PC-3 (cell line): ENCODE results near the gene YTHDF1. TPM values are rescaled to one million over a fixed set of nuclear protein-coding genes. Genes with fewer than 3 reads are reported as not detected.

Source experiments
- ATAC-seq: fragments of 200-7000 bp; cut with Tn5 transposase; 2 replicates; pipeline ENCODE4 v1.9.1; 2020; ENCODE audit warnings: mild to moderate bottlenecking, moderate library complexity
- BruUV-seq: library from RNA; stranded (reverse); fragments of 400-500 nt; replicated peaks from 2 replicates; lab custom pipeline; 2021; lab: Mats Ljungman, UMichigan
- CTCF ChIA-PET: fragments of 300-600 bp; sonication (Branson Sonifier 250); formaldehyde crosslinking; loops from one replicate; lab custom pipeline; 2022; ENCODE audit warnings: antibody characterized with exemption; lab: Charles Lee
- POLR2A ChIA-PET: fragments of 300-600 bp; sonication (Branson Sonifier 250); formaldehyde crosslinking; loops from one replicate; lab custom pipeline; 2022; ENCODE audit warnings: antibody characterized with exemption; ENCODE audit not compliant: unreplicated experiment; lab: Charles Lee
- DNase-seq: peaks from one replicate; pipeline ENCODE4 v3.0.0-alpha.2; 2015
- H2AFZ ChIP-seq: fragments of 300-600 bp; sonication (generic); 2 replicates; pipeline ENCODE4 v1.6.0; 2016; ENCODE audit warnings: antibody characterized with exemption, low read length
- H3F3A ChIP-seq: fragments of 300-600 bp; sonication (generic); one replicate; pipeline ENCODE4 v1.6.0; 2017; ENCODE audit warnings: antibody characterized with exemption, low read length, control low read depth, mild to moderate bottlenecking; ENCODE audit not compliant: unreplicated experiment
- H3K27ac ChIP-seq: fragments of 300-600 bp; sonication (generic); 2 replicates; pipeline ENCODE4 v1.5.1; 2016; ENCODE audit warnings: mild to moderate bottlenecking, low read length
- H3K27me3 ChIP-seq: fragments of 300-600 bp; sonication (generic); 2 replicates; pipeline ENCODE4 v1.6.1; 2016; ENCODE audit warnings: low read length, mixed read lengths
- H3K36me3 ChIP-seq: fragments of 300-600 bp; sonication (generic); 2 replicates; pipeline ENCODE4 v1.6.1; 2016; ENCODE audit warnings: low read depth, mixed run types, low read length, mixed read lengths
- H3K4me1 ChIP-seq: fragments of 300-600 bp; sonication (generic); 2 replicates; pipeline ENCODE4 v1.5.1; 2016; ENCODE audit warnings: low read length; ENCODE audit not compliant: insufficient read depth
- H3K4me2 ChIP-seq: fragments of 300-600 bp; sonication (generic); 2 replicates; pipeline ENCODE4 v1.6.0; 2016; ENCODE audit warnings: low read length
- H3K4me3 ChIP-seq: fragments of 300-600 bp; sonication (generic); 2 replicates; pipeline ENCODE4 v1.5.1; 2016; ENCODE audit warnings: mild to moderate bottlenecking, low read length, mixed read lengths
- H3K79me2 ChIP-seq: fragments of 300-600 bp; sonication (generic); 2 replicates; pipeline ENCODE4 v1.6.1; 2017; ENCODE audit warnings: low read length, mixed read lengths
- H3K9ac ChIP-seq: fragments of 300-600 bp; sonication (generic); 2 replicates; pipeline ENCODE4 v1.6.0; 2016; ENCODE audit warnings: mild to moderate bottlenecking, low read length
- H3K9me2 ChIP-seq: fragments of 300-600 bp; sonication (generic); replicated peaks from 2 replicates; pipeline ENCODE4 v1.6.1; 2016; ENCODE audit warnings: mixed run types, low read length, mixed read lengths
- H3K9me3 ChIP-seq: fragments of 300-600 bp; sonication (generic); 2 replicates; pipeline ENCODE4 v1.6.1; 2016; ENCODE audit warnings: low read length, mixed read lengths
- H4K20me1 ChIP-seq: fragments of 300-600 bp; sonication (generic); 2 replicates; pipeline ENCODE4 v1.6.1; 2016; ENCODE audit warnings: low read length, mixed read lengths
- CTCF ChIP-seq: fragments of 300-600 bp; sonication (generic); conservative IDR thresholded peaks from 2 replicates; pipeline ENCODE4 v1.5.1; 2017; ENCODE audit warnings: antibody characterized with exemption, low read depth, mild to moderate bottlenecking, low read length
- EZH2 ChIP-seq: fragments of 300-600 bp; sonication (generic); IDR thresholded peaks from one replicate; pipeline ENCODE4 v1.6.1; 2017; ENCODE audit warnings: antibody characterized with exemption, mild to moderate bottlenecking, low read length; ENCODE audit not compliant: unreplicated experiment
- EZH2phosphoT487 ChIP-seq: fragments of 300-600 bp; sonication (generic); IDR thresholded peaks from 2 replicates; pipeline ENCODE4 v1.6.1; 2018; ENCODE audit warnings: mild to moderate bottlenecking, antibody characterized with exemption, low read length, borderline replicate concordance
- intact Hi-C: fragments of 100-400 bp; cut with micrococcal nuclease; formaldehyde crosslinking; loops from 2 replicates; pipeline ENCODE4 v1.9.0; 2023
- total RNA-seq: library from RNA; depleted of rRNA; stranded (reverse); fragments of >200 nt; gene quantifications from 2 replicates; pipeline ENCODE4 v1.2.3, GENCODE V29; 2014

Gene YTHDF1
- total RNA-seq, 1 experiment from 2014 or later = 30.0 TPM

GRCh38 chr20:63246490-63247288 lies 30.8 kb upstream of the YTHDF1 start:
- Histone ChIP-seq H3K9me3 (no peaks in the 10 kb centered on the region), H3F3A (no peaks in the 10 kb centered on the region), H3K27me3 (peaks cover 26% of the 10 kb centered on the region), H3K36me3 (no peaks in the 10 kb centered on the region), H3K4me2 (no peak overlapping the region; the same call in 1 of the 2 replicates), H3K79me2 (no peaks in the 10 kb centered on the region), H3K9me2 (no peaks in the 10 kb centered on the region), H3K4me3 (no peak overlapping the region), H3K9ac (no peak overlapping the region), H3K27ac (no peak overlapping the region), H3K4me1 (peaks cover 15% of the 10 kb centered on the region; the same call in 1 of the 2 replicates), H4K20me1 (no peaks in the 10 kb centered on the region), H2AFZ (no peak overlapping the region)
- BruUV-seq = no TSS peak
- no peak for TF ChIP-seq EZH2phosphoT487
- 0 out of 2 replicates have a peak, but pooled peaks have one; percentile 8 for TF ChIP-seq CTCF
- TF ChIP-seq EZH2 = no peak
- ChIA-PET POLR2A (no interaction called here), CTCF (interaction anchor here (1.4 kb wide), 1 partner anchor 23 kb away, joined by 4 read pairs; no protein-coding TSS in a partner anchor)
- intact Hi-C loops = no loop called here
- DNase-seq (peak; percentile 19), ATAC-seq (peak; percentile 51)

- ChIA-PET POLR2A (no interaction called here), CTCF (no interaction called here)
- Histone ChIP-seq H3K9me2 (no peaks in the 10 kb centered on the region), H4K20me1 (no peaks in the 10 kb centered on the region), H3K4me1 (peaks cover 14% of the 10 kb centered on the region; the same call in 1 of the 2 replicates), H3K9ac (no peak overlapping the region), H3K79me2 (no peaks in the 10 kb centered on the region), H3K9me3 (no peaks in the 10 kb centered on the region), H3K27ac (no peak overlapping the region), H3K36me3 (no peaks in the 10 kb centered on the region), H3K27me3 (peaks cover 26% of the 10 kb centered on the region), H2AFZ (no peak overlapping the region), H3K4me3 (no peak overlapping the region), H3F3A (no peaks in the 10 kb centered on the region), H3K4me2 (no peak overlapping the region)
- TF ChIP-seq CTCF (no peak), EZH2 (no peak), EZH2phosphoT487 (no peak)
- intact Hi-C loops = no loop called here
- DNase-seq (no peak), ATAC-seq (no peak)
- BruUV-seq = no TSS peak
Observed at GRCh38 chr20:63244468-63244867, 28.5 kb upstream of the YTHDF1 start.
